AG09309 (cell line): ENCODE data around the gene C16orf90.
"Not testable (repeated sequence)": the region's sequence is repeated elsewhere in the genome, so short reads cannot be mapped to it uniquely, and the experiment has no call there.

Source experiments
- DNase-seq: peaks from one replicate; pipeline ENCODE4 v3.0.0-alpha.2; 2010; ENCODE audit warnings: low read depth
- H3K4me3 ChIP-seq: 2 replicates; pipeline ENCODE4 v1.5.1; 2011; ENCODE audit warnings: mild to moderate bottlenecking, low read depth, low read length, moderate library complexity; ENCODE audit not compliant: control insufficient read depth
- CTCF ChIP-seq: IDR thresholded peaks from 2 replicates; pipeline ENCODE4 v1.5.1; 2011; ENCODE audit warnings: mild to moderate bottlenecking, low read depth, low read length, inconsistent platforms; ENCODE audit not compliant: insufficient read depth, control insufficient read depth; ENCODE audit errors: missing control alignments

C16orf90 gene

GRCh38 chr16:3509470-3509928, 14.2 kb upstream of the C16orf90 start:
- DNase-seq = no peak
- TF ChIP-seq CTCF = no peak

GRCh38 chr16:3508736-3509135, 13.4 kb upstream of the C16orf90 start:
- DNase-seq = no peak
- H3K4me3 ChIP-seq = no peak overlapping the region
- TF ChIP-seq CTCF = no peak

More at GRCh38 chr16:3509470-3509928, 14.2 kb upstream of the C16orf90 start:
- H3K4me3 ChIP-seq = no peak overlapping the region

- H3K4me3 ChIP-seq = no peak overlapping the region
- no peak for TF ChIP-seq CTCF
- DNase-seq = no peak
These were observed 8.2 kb upstream of the C16orf90 start for GRCh38 chr16:3503523-3503922.

GRCh38 chr16:3501783-3502400, 6.6 kb upstream of the C16orf90 start:
- peak overlapping the region; percentile 70 for H3K4me3 ChIP-seq
- DNase-seq = no peak
- no peak for TF ChIP-seq CTCF

- peak overlapping the region; percentile 70 for H3K4me3 ChIP-seq
- not testable (repeated sequence) for DNase-seq
These were observed 6.1 kb upstream of the C16orf90 start for GRCh38 chr16:3501412-3501761.

GRCh38 chr16:3498988-3499387, 3.7 kb upstream of the C16orf90 start:
- DNase-seq = no peak
- no peak overlapping the region for H3K4me3 ChIP-seq
- TF ChIP-seq CTCF = no peak

- no peak overlapping the region for H3K4me3 ChIP-seq
- no peak for TF ChIP-seq CTCF
- no peak for DNase-seq
These were observed 2.5 kb upstream of the C16orf90 start for GRCh38 chr16:3497771-3498170.
